Cardiac muscle cell (in vitro differentiated cells and primary cell): ENCODE results near the gene CCL22. TPM values are rescaled to one million over a fixed set of nuclear protein-coding genes. Genes with fewer than 3 reads are reported as not detected.
A peak's percentile ranks its signal among the peaks of the same experiment; 100 is the strongest.
"Not testable (repeated sequence)": the region's sequence is repeated elsewhere in the genome, so short reads cannot be mapped to it uniquely, and the experiment has no call there.

Experiments used
- DNase-seq, 2 donors: peaks; one replicate each; pipeline versions ENCODE4 v3.0.0 to v3.0.0-alpha.2; 2010 to 2017; ENCODE audit warnings: low read depth in 1 of 2, low spot score in 1 of 2
- H3K27ac ChIP-seq: fragments of 200-600 bp; sonication (generic); 2 replicates; pipeline ENCODE4 v1.5.1; 2016
- H3K27me3 ChIP-seq: fragments of 200-600 bp; sonication (generic); 2 replicates; pipeline ENCODE4 v1.6.0; 2016; ENCODE audit warnings: control low read depth
- H3K36me3 ChIP-seq: fragments of 200-600 bp; sonication (generic); 2 replicates; pipeline ENCODE4 v1.5.1; 2016; ENCODE audit warnings: control low read depth
- H3K4me1 ChIP-seq: fragments of 200-600 bp; sonication (generic); 2 replicates; pipeline ENCODE4 v1.8.1; 2017; ENCODE audit warnings: low read depth, mild to moderate bottlenecking, mixed run types
- H3K4me3 ChIP-seq: fragments of 200-600 bp; sonication (generic); 2 replicates; pipeline ENCODE4 v1.5.1; 2016; ENCODE audit warnings: mild to moderate bottlenecking
- H3K9me3 ChIP-seq: fragments of 200-600 bp; sonication (generic); 2 replicates; pipeline ENCODE4 v1.5.1; 2017; ENCODE audit warnings: low read depth, mild to moderate bottlenecking, control low read depth
- CTCF ChIP-seq: IDR thresholded peaks from 2 replicates; pipeline ENCODE4 v1.5.1; 2012; ENCODE audit warnings: low read depth, mild to moderate bottlenecking, low read length
- polyA plus RNA-seq: library from polyadenylated mRNA; unstranded; fragments of >200 nt; fragmentation: Nextera tagmentation; extraction: Ambion mirVana; gene quantifications from 2 replicates; pipeline ENCODE4 v1.2.1, GENCODE V29; 2016
- total RNA-seq: library from RNA; depleted of rRNA; stranded (reverse); fragments of >200 nt; gene quantifications from 2 replicates; pipeline ENCODE4 v1.2.3, GENCODE V29; 2016

The CCL22 gene
- total and polyA plus RNA-seq, 2 experiments from 2014 or later: 0.09 to 0.56 TPM

DNA sequence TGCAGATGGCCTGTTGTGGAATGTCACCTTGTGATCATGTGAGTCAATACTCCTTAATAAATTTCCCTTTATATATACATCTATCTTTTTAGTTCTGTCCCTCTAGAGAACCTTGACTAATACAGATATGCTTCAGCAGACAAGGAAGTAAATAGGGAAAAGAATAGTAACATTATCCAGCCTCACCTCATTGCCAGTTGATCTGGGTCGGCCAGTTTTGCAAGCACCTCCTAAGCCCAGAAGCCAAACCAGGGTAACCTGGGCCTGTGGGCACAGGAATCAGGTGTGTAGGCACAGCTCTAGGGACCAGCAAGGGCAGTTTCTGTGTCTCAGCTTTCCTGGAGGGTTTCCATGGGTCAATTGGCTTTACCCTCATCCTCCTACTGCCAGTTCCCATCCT lies 34.1 kb downstream of the CCL22 start:
- Histone ChIP-seq H3K27me3 (no peaks in the 10 kb centered on the region), H3K9me3 (no peaks in the 10 kb centered on the region), H3K27ac (no peak overlapping the region), H3K36me3 (no peaks in the 10 kb centered on the region), H3K4me1 (no peaks in the 10 kb centered on the region), H3K4me3 (no peak overlapping the region)
- no peak for TF ChIP-seq CTCF
- DNase-seq: no peak

GRCh38 chr16:57394444-57394843 lies 35.9 kb downstream of the CCL22 start:
- H3K4me1 ChIP-seq: no peaks in the 10 kb centered on the region
- DNase-seq: peak in 1 of 2 donors; percentile 55
- H3K9me3 ChIP-seq: no peaks in the 10 kb centered on the region
- no peaks in the 10 kb centered on the region for H3K36me3 ChIP-seq
- no peak overlapping the region for H3K4me3 ChIP-seq
- no peak overlapping the region for H3K27ac ChIP-seq
- H3K27me3 ChIP-seq: no peaks in the 10 kb centered on the region
- no peak for TF ChIP-seq CTCF

- Histone ChIP-seq H3K4me1 (no peaks in the 10 kb centered on the region), H3K36me3 (no peaks in the 10 kb centered on the region), H3K9me3 (no peaks in the 10 kb centered on the region), H3K27ac (no peak overlapping the region), H3K27me3 (no peaks in the 10 kb centered on the region), H3K4me3 (no peak overlapping the region)
- no peak for TF ChIP-seq CTCF
- no peak for DNase-seq
These were observed 36.4 kb downstream of the CCL22 start for GRCh38 chr16:57395026-57395425.

DNA sequence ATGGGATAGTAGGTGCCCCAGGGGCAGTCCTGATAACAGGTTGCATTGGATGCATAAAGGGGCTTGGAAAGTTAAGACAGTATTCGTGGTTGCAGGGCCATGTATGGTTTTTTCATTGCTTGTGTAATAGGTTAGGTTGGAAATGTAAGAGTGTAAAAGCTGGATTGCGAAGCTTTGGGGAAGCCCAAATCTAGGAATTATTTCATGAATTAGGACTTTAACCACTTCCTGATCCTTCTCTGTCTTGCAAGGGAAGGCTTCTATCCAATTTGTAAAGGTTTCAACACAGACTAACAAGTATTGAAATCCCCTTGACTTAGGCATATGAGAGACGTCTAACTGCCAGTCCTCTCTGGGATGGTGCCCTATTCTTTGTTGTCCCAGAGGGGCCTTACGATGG lies 38.2 kb downstream of the CCL22 start:
- Histone ChIP-seq H3K27ac (no peak overlapping the region), H3K27me3 (no peaks in the 10 kb centered on the region), H3K4me3 (no peak overlapping the region), H3K36me3 (no peaks in the 10 kb centered on the region), H3K4me1 (no peaks in the 10 kb centered on the region), H3K9me3 (no peaks in the 10 kb centered on the region)
- no peak for TF ChIP-seq CTCF
- DNase-seq: no peak

DNA sequence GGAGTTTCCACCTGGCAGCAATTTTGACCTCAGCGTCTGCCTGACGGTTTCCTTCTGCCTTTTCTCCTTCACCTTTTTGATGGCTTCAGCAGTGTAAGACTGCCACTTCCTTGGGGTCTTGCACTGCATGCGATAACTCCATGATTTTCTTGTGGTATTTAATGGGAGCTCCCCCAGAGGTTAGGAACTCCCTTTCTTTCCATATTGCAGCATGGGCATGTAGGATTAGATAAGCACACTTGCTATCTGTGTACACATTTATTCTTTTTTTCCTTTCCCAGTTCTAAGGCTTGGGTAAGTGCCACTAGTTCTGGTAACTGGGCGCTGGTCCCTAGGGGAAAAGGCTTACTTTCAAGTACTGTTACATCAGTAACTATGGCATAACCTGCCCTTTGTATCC lies 38.9 kb downstream of the CCL22 start:
- not testable (repeated sequence) for H3K4me1 ChIP-seq, H3K27me3 ChIP-seq, DNase-seq, H3K4me3 ChIP-seq, H3K9me3 ChIP-seq, H3K36me3 ChIP-seq, H3K27ac ChIP-seq

GRCh38 chr16:57401943-57402640 lies 43.5 kb downstream of the CCL22 start:
- no peak for TF ChIP-seq CTCF
- DNase-seq: peak in 1 of 2 donors; percentile 24
- H3K4me3 ChIP-seq: no peak overlapping the region
- no peaks in the 10 kb centered on the region for H3K9me3 ChIP-seq
- no peak overlapping the region for H3K27ac ChIP-seq
- no peaks in the 10 kb centered on the region for H3K27me3 ChIP-seq
- H3K4me1 ChIP-seq: no peaks in the 10 kb centered on the region
- no peaks in the 10 kb centered on the region for H3K36me3 ChIP-seq
